ENCODE data around the gene ZNF446. TPM values are rescaled to one million over a fixed set of nuclear protein-coding genes. Genes with fewer than 3 reads are reported as not detected.
"Not testable (repeated sequence)": the region's sequence is repeated elsewhere in the genome, so short reads cannot be mapped to it uniquely, and the experiment has no call there.

ZNF446 gene
- total RNA-seq, 2 experiments from 2014 or later = 3.5 to 4.0 TPM

DNA sequence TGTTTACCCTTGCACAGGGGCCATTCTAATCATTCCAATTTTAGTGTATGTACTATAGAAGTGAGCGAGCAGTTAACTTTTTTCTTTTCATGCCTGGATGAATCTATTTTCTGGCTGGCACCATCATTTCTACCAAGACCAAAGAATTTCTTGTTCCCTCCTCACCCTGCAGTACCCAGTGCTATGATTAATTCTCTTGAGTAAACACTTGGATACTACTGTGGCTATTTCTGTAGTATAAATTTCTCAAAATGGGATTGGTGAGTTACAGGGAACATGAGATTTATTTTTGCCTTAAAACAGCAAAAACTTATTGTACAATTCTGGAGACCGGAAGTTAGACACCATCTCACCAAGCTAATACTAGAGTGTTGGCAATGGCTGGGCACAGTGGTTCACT lies 7.6 kb downstream of the ZNF446 start:
- CTCF ChIA-PET = no interaction called here
- H3K36me3 Mint-ChIP-seq (ENCODE audit: low read depth) = peaks cover 6% of the 10 kb centered on the region
- H3K27me3 Mint-ChIP-seq = no peaks in the 10 kb centered on the region
- ATAC-seq (no peak), DNase-seq (no peak)
- TF ChIP-seq, protein P1, sequence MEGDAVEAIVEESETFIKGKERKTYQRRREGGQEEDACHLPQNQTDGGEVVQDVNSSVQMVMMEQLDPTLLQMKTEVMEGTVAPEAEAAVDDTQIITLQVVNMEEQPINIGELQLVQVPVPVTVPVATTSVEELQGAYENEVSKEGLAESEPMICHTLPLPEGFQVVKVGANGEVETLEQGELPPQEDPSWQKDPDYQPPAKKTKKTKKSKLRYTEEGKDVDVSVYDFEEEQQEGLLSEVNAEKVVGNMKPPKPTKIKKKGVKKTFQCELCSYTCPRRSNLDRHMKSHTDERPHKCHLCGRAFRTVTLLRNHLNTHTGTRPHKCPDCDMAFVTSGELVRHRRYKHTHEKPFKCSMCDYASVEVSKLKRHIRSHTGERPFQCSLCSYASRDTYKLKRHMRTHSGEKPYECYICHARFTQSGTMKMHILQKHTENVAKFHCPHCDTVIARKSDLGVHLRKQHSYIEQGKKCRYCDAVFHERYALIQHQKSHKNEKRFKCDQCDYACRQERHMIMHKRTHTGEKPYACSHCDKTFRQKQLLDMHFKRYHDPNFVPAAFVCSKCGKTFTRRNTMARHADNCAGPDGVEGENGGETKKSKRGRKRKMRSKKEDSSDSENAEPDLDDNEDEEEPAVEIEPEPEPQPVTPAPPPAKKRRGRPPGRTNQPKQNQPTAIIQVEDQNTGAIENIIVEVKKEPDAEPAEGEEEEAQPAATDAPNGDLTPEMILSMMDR (IDR thresholded peaks at IDR 0.05) = no peak
- no peak overlapping the region for H3K4me3 Mint-ChIP-seq
- no peaks in the 10 kb centered on the region for H3K9me3 Mint-ChIP-seq
- intact Hi-C loops (cut with micrococcal nuclease) = no loop called here
- POLR2A ChIA-PET = no interaction called here
- no peaks in the 10 kb centered on the region for H3K4me1 Mint-ChIP-seq (ENCODE audit: low read depth)
- no peak overlapping the region for H3K27ac Mint-ChIP-seq

DNA sequence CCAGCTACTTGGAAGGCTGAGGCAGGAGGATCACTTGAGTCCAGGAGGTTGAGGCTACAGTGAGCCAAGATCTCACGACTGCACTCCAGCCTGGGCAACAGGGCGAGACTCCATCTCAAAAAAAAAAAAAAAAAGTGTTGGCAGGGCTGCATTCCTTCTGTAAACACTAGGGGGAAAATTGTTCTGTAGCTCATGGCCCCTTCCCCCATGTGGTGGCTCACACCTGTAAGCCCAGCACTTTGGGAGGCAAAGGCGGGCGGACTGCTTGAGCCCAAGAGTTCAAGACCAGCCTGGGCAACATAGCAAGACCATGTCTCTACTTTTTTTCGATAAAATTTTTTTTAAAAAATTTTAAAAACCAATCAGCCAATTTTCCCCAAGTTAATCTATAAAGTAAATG lies 8.2 kb downstream of the ZNF446 start:
- POLR2A ChIA-PET = interaction anchor here (1.0 kb wide), 1 partner anchor 14 kb away, joined by 3 read pairs; no protein-coding TSS in a partner anchor
- ATAC-seq; H3K27me3 Mint-ChIP-seq; intact Hi-C loops (cut with micrococcal nuclease); H3K27ac Mint-ChIP-seq; H3K4me1 Mint-ChIP-seq (ENCODE audit: low read depth); H3K9me3 Mint-ChIP-seq; H3K4me3 Mint-ChIP-seq; CTCF ChIA-PET; DNase-seq; H3K36me3 Mint-ChIP-seq (ENCODE audit: low read depth): not testable (repeated sequence)

DNA sequence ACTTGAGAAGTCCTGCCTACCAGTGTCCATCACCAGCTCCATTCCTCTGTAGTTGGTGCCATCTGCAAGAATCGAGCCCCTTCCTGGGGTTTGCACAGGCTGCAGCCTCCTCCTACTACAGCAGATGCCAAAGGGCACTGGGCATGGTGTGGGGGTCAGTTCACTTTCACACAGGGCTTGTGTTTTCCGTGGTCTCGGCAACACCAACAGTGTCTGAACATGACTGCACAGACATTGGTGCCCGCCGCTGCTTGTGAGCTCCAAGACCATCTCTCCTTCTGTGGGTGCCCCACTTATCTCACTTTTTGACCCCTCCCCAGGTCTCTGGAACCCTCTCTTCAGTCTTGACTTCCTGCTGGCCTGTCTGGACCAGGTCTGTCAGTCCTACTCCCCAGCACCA lies 15.2 kb downstream of the ZNF446 start:
- no peak for DNase-seq
- Mint-ChIP-seq H3K4me1 (ENCODE audit: low read depth) (peaks cover 10% of the 10 kb centered on the region), H3K9me3 (no peaks in the 10 kb centered on the region), H3K36me3 (ENCODE audit: low read depth) (peaks cover 6% of the 10 kb centered on the region), H3K4me3 (no peak overlapping the region), H3K27me3 (no peaks in the 10 kb centered on the region), H3K27ac (no peak overlapping the region)
- TF ChIP-seq, protein P1 (IDR thresholded peaks at IDR 0.05) = no peak
- CTCF ChIA-PET = no interaction called here
- intact Hi-C loops (cut with micrococcal nuclease) = no loop called here
- no peak for ATAC-seq
- POLR2A ChIA-PET = no interaction called here

DNA sequence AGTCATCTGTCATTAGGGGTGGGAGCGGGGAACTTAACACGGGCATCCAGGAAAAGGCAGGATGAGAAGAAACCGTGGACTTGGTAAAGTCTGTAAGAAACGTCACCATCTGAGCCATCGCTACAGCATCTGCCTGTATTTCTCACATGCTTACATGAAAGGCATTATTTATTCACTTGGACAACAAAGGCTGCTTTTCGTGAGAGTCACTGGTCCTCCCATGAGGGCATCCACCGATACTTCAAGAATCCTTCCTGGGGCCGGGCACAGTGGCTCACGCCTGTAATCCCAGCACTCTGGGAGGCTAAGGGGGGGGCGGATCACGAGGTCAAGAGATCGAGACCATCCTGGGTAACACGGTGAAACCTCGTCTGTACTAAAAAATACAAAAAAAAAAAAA lies 16.1 kb downstream of the ZNF446 start:
- Mint-ChIP-seq H3K36me3 (ENCODE audit: low read depth) (peaks cover 6% of the 10 kb centered on the region), H3K4me1 (ENCODE audit: low read depth) (peaks cover 15% of the 10 kb centered on the region), H3K27me3 (no peaks in the 10 kb centered on the region), H3K4me3 (no peak overlapping the region), H3K27ac (no peak overlapping the region), H3K9me3 (no peaks in the 10 kb centered on the region)
- ChIA-PET CTCF (interaction anchor here (1.5 kb wide), 1 partner anchor 27 kb away, joined by 3 read pairs; the partner anchor contains the start of gene ZBTB45), POLR2A (interaction anchor here (1.0 kb wide), 1 partner anchor 15 kb away, joined by 4 read pairs; no protein-coding TSS in a partner anchor)
- intact Hi-C loops (cut with micrococcal nuclease) = no loop called here
- no peak for ATAC-seq
- TF ChIP-seq, protein P1 (IDR thresholded peaks at IDR 0.05) = no peak
- DNase-seq = no peak

DNA sequence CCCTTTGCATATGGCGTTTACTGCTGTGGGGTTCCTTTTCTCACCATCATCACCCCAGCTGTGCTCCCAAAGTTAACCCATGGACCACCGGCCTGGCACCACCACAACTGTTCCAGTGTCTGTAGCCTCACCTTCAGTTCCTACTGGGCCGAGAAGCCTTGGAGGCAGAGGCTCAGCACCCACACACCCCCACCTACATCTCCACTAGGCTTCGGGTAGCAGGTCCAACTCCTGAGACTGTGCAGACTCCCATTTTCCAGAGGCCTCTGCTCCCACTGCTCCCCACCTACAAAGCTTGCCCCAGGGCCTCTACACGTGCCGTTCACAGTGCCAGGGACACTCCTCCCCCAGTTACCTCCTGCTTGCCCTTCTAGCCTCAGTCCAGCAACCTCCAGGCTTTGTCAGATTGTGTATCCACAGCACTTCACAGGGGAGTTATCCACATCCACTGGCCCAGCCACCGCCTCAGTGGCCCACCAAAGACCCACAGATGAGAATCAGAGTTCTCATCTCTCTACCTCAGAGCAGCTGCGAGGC lies 21.6 kb downstream of the ZNF446 start:
- Mint-ChIP-seq H3K4me1 (ENCODE audit: low read depth) (peaks cover 23% of the 10 kb centered on the region), H3K27me3 (no peaks in the 10 kb centered on the region), H3K9me3 (peaks cover 6% of the 10 kb centered on the region), H3K27ac (no peak overlapping the region), H3K36me3 (ENCODE audit: low read depth) (peaks cover 4% of the 10 kb centered on the region), H3K4me3 (peak overlapping the region; percentile 87)
- DNase-seq (no peak), ATAC-seq (no peak)
- POLR2A ChIA-PET = interaction anchor here (1.2 kb wide), 2 partner anchors 13 to 21 kb away, joined by 3 to 5 read pairs; partner anchors contain the start of gene ZNF446
- CTCF ChIA-PET = interaction anchor here (1.3 to 1.5 kb wide), 2 partner anchors 16 to 22 kb away, joined by 4 read pairs; partner anchors contain the start of gene ZBTB45
- intact Hi-C loops (cut with micrococcal nuclease) = no loop called here
- TF ChIP-seq, protein P1 (IDR thresholded peaks at IDR 0.05) = no peak
